ENCODE measurements around the gene ZNF205. TPM values are rescaled to one million over a fixed set of nuclear protein-coding genes. Genes with fewer than 3 reads are reported as not detected.
A peak's percentile ranks its signal among the peaks of the same experiment; 100 is the strongest.
"Not testable (repeated sequence)": the region's sequence is repeated elsewhere in the genome, so short reads cannot be mapped to it uniquely, and the experiment has no call there.

ZNF205 gene
- total and polyA plus RNA-seq, 2 donors (not counting 1 experiment from before 2014, with no cell fraction given): not detected

DNA sequence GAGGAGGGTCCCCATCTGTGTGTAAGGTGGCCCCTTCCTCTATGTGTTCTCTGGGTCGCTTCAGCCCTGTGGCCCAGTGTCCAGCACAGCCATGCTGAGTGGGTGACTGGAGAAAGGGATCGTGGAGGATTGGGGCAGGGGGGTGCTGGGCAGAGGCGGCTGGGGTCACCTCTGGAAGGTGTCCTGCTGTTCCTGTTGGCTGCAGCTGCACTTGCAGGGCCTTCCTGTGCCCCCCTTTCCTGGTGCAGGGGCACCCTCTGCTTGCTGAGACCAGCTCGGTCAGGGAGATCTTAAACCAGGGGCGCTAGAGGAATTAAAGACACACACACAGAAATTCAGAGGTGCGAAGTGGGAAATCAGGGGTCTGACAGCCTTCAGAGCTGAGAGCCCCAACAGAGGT is 35.8 kb upstream of the ZNF205 start:
- H3K79me2 ChIP-seq (ENCODE audit: control insufficient read depth, insufficient read depth, low read length): peaks cover 3% of the 10 kb centered on the region
- H3K36me3 ChIP-seq (replicated peaks in 1 of 2; ENCODE audit: control extremely low read depth in 1 of 2, control insufficient read depth in 1 of 2, extremely low read depth in 1 of 2, insufficient read depth in 2 of 2, low read length in 1 of 2): no peaks in the 10 kb centered on the region
- WGBS (ENCODE audit: insufficient coverage): 86% methylated on average over 3 of the region's 6 CpGs
- no peaks in the 10 kb centered on the region for H3K27me3 Mint-ChIP-seq
- POLR2A ChIA-PET: no interaction called here
- CTCF ChIA-PET: interaction anchor here (0.6 to 6.1 kb wide), 9 partner anchors 11 to 561 kb away, joined by 3 to 35 read pairs (median 5); partner anchors contain the start of genes ZNF213 and ZSCAN10
- peaks cover 0 to 17% (median 7%) of the 10 kb centered on the region in 3 donors for H3K9me3 ChIP-seq (ENCODE audit: control extremely low read depth in 1 of 3, control insufficient read depth in 2 of 3, insufficient read depth in 1 of 3, low read length in 2 of 3)
- peak overlapping the region; percentile 75 for H3K4me3 Mint-ChIP-seq
- H3K9me3 Mint-ChIP-seq (ENCODE audit: insufficient read depth): no peaks in the 10 kb centered on the region
- no peaks in the 10 kb centered on the region for H3K27me3 ChIP-seq (replicated peaks in 1 of 4; ENCODE audit: control extremely low read depth in 1 of 4, control insufficient read depth in 3 of 4, insufficient read depth in 4 of 4, low read length in 3 of 4)
- ATAC-seq (ENCODE audit: low read depth) (no peak), DNase-seq (no peak)
- no peaks in the 10 kb centered on the region for H4K20me1 ChIP-seq (ENCODE audit: control insufficient read depth, insufficient read depth, low read length, poor library complexity, severe bottlenecking)
- no peak overlapping the region for H3K27ac ChIP-seq (ENCODE audit: low read length in 2 of 2)
- H3K27ac Mint-ChIP-seq: peak overlapping the region; percentile 88
- no peak overlapping the region for H3K4me3 ChIP-seq (ENCODE audit: control extremely low read depth in 1 of 5, extremely low read depth in 1 of 5, insufficient read depth in 1 of 5, low read depth in 2 of 5, low read length in 4 of 5)
- no peak overlapping the region for H3K9ac ChIP-seq (ENCODE audit: low read length)
- intact Hi-C loops (cut with micrococcal nuclease): loop anchor here (2.0 kb wide), 2 partner anchors 18 to 20 kb away; no protein-coding TSS in a partner anchor
- peak overlapping the region; percentile 69 for H3K4me2 ChIP-seq (replicated peaks; ENCODE audit: low read depth, low read length, poor library complexity, severe bottlenecking)
- TF ChIP-seq EZH2 (IDR thresholded peaks at IDR 0.05; ENCODE audit: borderline replicate concordance, insufficient read depth, low read depth, low read length, poor library complexity, severe bottlenecking): no peak
- TF ChIP-seq, protein P1, sequence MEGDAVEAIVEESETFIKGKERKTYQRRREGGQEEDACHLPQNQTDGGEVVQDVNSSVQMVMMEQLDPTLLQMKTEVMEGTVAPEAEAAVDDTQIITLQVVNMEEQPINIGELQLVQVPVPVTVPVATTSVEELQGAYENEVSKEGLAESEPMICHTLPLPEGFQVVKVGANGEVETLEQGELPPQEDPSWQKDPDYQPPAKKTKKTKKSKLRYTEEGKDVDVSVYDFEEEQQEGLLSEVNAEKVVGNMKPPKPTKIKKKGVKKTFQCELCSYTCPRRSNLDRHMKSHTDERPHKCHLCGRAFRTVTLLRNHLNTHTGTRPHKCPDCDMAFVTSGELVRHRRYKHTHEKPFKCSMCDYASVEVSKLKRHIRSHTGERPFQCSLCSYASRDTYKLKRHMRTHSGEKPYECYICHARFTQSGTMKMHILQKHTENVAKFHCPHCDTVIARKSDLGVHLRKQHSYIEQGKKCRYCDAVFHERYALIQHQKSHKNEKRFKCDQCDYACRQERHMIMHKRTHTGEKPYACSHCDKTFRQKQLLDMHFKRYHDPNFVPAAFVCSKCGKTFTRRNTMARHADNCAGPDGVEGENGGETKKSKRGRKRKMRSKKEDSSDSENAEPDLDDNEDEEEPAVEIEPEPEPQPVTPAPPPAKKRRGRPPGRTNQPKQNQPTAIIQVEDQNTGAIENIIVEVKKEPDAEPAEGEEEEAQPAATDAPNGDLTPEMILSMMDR (IDR thresholded peaks at IDR 0.05): no peak
- peaks cover 53% of the 10 kb centered on the region for H3K4me1 Mint-ChIP-seq
- H2AFZ ChIP-seq (ENCODE audit: insufficient read depth, low read depth, low read length, poor library complexity, severe bottlenecking): no peak overlapping the region
- H3K4me1 ChIP-seq (ENCODE audit: control insufficient read depth in 2 of 2, insufficient read depth in 2 of 2, low read length in 2 of 2): peaks cover 39 to 41% of the 10 kb centered on the region in 2 donors

GRCh38 chr16:3080024-3080423 is 32.4 kb upstream of the ZNF205 start:
- no peaks in the 10 kb centered on the region for H3K9me3 Mint-ChIP-seq (ENCODE audit: insufficient read depth)
- Histone ChIP-seq H3K4me2 (replicated peaks; ENCODE audit: low read depth, low read length, poor library complexity, severe bottlenecking) (no peak overlapping the region), H3K27ac (ENCODE audit: low read length in 2 of 2) (no peak overlapping the region), H2AFZ (ENCODE audit: insufficient read depth, low read depth, low read length, poor library complexity, severe bottlenecking) (no peak overlapping the region), H3K79me2 (ENCODE audit: control insufficient read depth, insufficient read depth, low read length) (peaks cover 3% of the 10 kb centered on the region), H4K20me1 (ENCODE audit: control insufficient read depth, insufficient read depth, low read length, poor library complexity, severe bottlenecking) (no peaks in the 10 kb centered on the region), H3K4me1 (ENCODE audit: control insufficient read depth in 2 of 2, insufficient read depth in 2 of 2, low read length in 2 of 2) (peaks cover 23 to 24% of the 10 kb centered on the region in 2 donors), H3K4me3 (ENCODE audit: control extremely low read depth in 1 of 5, extremely low read depth in 1 of 5, insufficient read depth in 1 of 5, low read depth in 2 of 5, low read length in 4 of 5) (no peak overlapping the region), H3K27me3 (replicated peaks in 1 of 4; ENCODE audit: control extremely low read depth in 1 of 4, control insufficient read depth in 3 of 4, insufficient read depth in 4 of 4, low read length in 3 of 4) (no peaks in the 10 kb centered on the region), H3K9ac (ENCODE audit: low read length) (no peak overlapping the region), H3K36me3 (replicated peaks in 1 of 2; ENCODE audit: control extremely low read depth in 1 of 2, control insufficient read depth in 1 of 2, extremely low read depth in 1 of 2, insufficient read depth in 2 of 2, low read length in 1 of 2) (no peaks in the 10 kb centered on the region), H3K9me3 (ENCODE audit: control extremely low read depth in 1 of 3, control insufficient read depth in 2 of 3, insufficient read depth in 1 of 3, low read length in 2 of 3) (peaks cover 0 to 17% (median 7%) of the 10 kb centered on the region in 3 donors)
- DNase-seq (no peak), ATAC-seq (ENCODE audit: low read depth) (no peak)
- no peaks in the 10 kb centered on the region for H3K27me3 Mint-ChIP-seq
- peaks cover 29% of the 10 kb centered on the region for H3K4me1 Mint-ChIP-seq
- POLR2A ChIA-PET: no interaction called here
- CTCF ChIA-PET: interaction anchor here (1.2 to 6.1 kb wide), 3 partner anchors 20 to 49 kb away, joined by 3 to 35 read pairs (median 4); no protein-coding TSS in a partner anchor
- no peak overlapping the region for H3K27ac Mint-ChIP-seq
- TF ChIP-seq EZH2 (IDR thresholded peaks at IDR 0.05; ENCODE audit: borderline replicate concordance, insufficient read depth, low read depth, low read length, poor library complexity, severe bottlenecking): no peak
- TF ChIP-seq, protein P1 (IDR thresholded peaks at IDR 0.05): no peak
- WGBS (ENCODE audit: insufficient coverage): 96% methylated on average over 15 of the region's 17 CpGs
- H3K4me3 Mint-ChIP-seq: no peak overlapping the region
- intact Hi-C loops (cut with micrococcal nuclease): no loop called here

GRCh38 chr16:3081957-3082356 is 30.4 kb upstream of the ZNF205 start:
- H3K27me3 Mint-ChIP-seq; H2AFZ ChIP-seq (ENCODE audit: insufficient read depth, low read depth, low read length, poor library complexity, severe bottlenecking); H3K4me1 ChIP-seq (ENCODE audit: control insufficient read depth in 2 of 2, insufficient read depth in 2 of 2, low read length in 2 of 2); CTCF ChIA-PET; H3K9me3 ChIP-seq (ENCODE audit: control extremely low read depth in 1 of 3, control insufficient read depth in 2 of 3, insufficient read depth in 1 of 3, low read length in 2 of 3); H3K79me2 ChIP-seq (ENCODE audit: control insufficient read depth, insufficient read depth, low read length); H3K36me3 ChIP-seq (replicated peaks in 1 of 2; ENCODE audit: control extremely low read depth in 1 of 2, control insufficient read depth in 1 of 2, extremely low read depth in 1 of 2, insufficient read depth in 2 of 2, low read length in 1 of 2); H3K9ac ChIP-seq (ENCODE audit: low read length); H3K4me3 Mint-ChIP-seq; H3K9me3 Mint-ChIP-seq (ENCODE audit: insufficient read depth); POLR2A ChIA-PET; H3K4me3 ChIP-seq (ENCODE audit: control extremely low read depth in 1 of 5, extremely low read depth in 1 of 5, insufficient read depth in 1 of 5, low read depth in 2 of 5, low read length in 4 of 5); H3K27ac Mint-ChIP-seq; H3K27me3 ChIP-seq (replicated peaks in 1 of 4; ENCODE audit: control extremely low read depth in 1 of 4, control insufficient read depth in 3 of 4, insufficient read depth in 4 of 4, low read length in 3 of 4); ATAC-seq (ENCODE audit: low read depth); H3K4me2 ChIP-seq (replicated peaks; ENCODE audit: low read depth, low read length, poor library complexity, severe bottlenecking); DNase-seq; H4K20me1 ChIP-seq (ENCODE audit: control insufficient read depth, insufficient read depth, low read length, poor library complexity, severe bottlenecking); H3K27ac ChIP-seq (ENCODE audit: low read length in 2 of 2); intact Hi-C loops (cut with micrococcal nuclease): not testable (repeated sequence)
- WGBS (ENCODE audit: insufficient coverage): 93% methylated on average over 13 of the region's 13 CpGs
- peaks cover 11% of the 10 kb centered on the region for H3K4me1 Mint-ChIP-seq

Measured in B cell (primary cell).